HL-60/S4 treated with retinoic acid at 250 ng/mL for 4 days and 3 days (cell line): Measurements from ENCODE around the gene SLFN14.
"Not testable (repeated sequence)": the region's sequence is repeated elsewhere in the genome, so short reads cannot be mapped to it uniquely, and the experiment has no call there.

Experiments
- in situ Hi-C: fragments of 300-500 bp; cut with MboI; formaldehyde crosslinking; loops from 2 replicates; pipeline ENCODE4 v1.7.0; 2022; ENCODE audit warnings: low sequenced_read_pairs

Gene SLFN14

GRCh38 chr17:35529866-35530265 lies 30.8 kb downstream of the SLFN14 start:
- in situ Hi-C loops = loop anchor here (10.0 to 25.0 kb wide), 2 partner anchors 215 to 368 kb away; no protein-coding TSS in a partner anchor

GRCh38 chr17:35529326-35529725 lies 31.3 kb downstream of the SLFN14 start:
- in situ Hi-C loops = loop anchor here (25.0 kb wide), 1 partner anchor 367 kb away; no protein-coding TSS in a partner anchor

- in situ Hi-C loops = no loop called here
Observed at GRCh38 chr17:35523296-35523695, 37.3 kb downstream of the SLFN14 start.

- in situ Hi-C loops = not testable (repeated sequence)
Observed at GRCh38 chr17:35521654-35522256, 38.9 kb downstream of the SLFN14 start.

GRCh38 chr17:35521150-35521549 lies 39.5 kb downstream of the SLFN14 start:
- in situ Hi-C loops = no loop called here

GRCh38 chr17:35519906-35520442 lies 40.6 kb downstream of the SLFN14 start:
- in situ Hi-C loops = no loop called here

GRCh38 chr17:35519439-35519838 lies 41.2 kb downstream of the SLFN14 start:
- in situ Hi-C loops = no loop called here

- in situ Hi-C loops = not testable (repeated sequence)
Observed at GRCh38 chr17:35518431-35518830, 42.2 kb downstream of the SLFN14 start.

- in situ Hi-C loops = no loop called here
Observed at GRCh38 chr17:35515027-35515426, 45.6 kb downstream of the SLFN14 start.

GRCh38 chr17:35514564-35514963 lies 46.1 kb downstream of the SLFN14 start:
- in situ Hi-C loops = no loop called here
